ENCODE results near the gene SNX18. TPM values are rescaled to one million over a fixed set of nuclear protein-coding genes. Genes with fewer than 3 reads are reported as not detected.

Gene SNX18
- total RNA-seq, 1 experiment from 2014 or later = 16.0 TPM

GRCh38 chr5:54517174-54517511 lies 416 bp upstream of the SNX18 start:
- Histone ChIP-seq H4K20me1 (ENCODE audit: insufficient read depth) (no peaks in the 10 kb centered on the region), H3K36me3 (ENCODE audit: control insufficient read depth in 1 of 2, insufficient read depth in 2 of 2, low read length in 2 of 2) (0 out of 4 replicates have a peak, but pooled peaks cover 0 to 3% of the 10 kb centered on the region in 2 experiments), H3K4me3 (replicated peaks in 1 of 2; ENCODE audit: low read depth in 1 of 2, low read length in 2 of 2) (peak overlapping the region; percentile 41 to 70), H3K9me2 (ENCODE audit: insufficient read depth) (no peaks in the 10 kb centered on the region), H3K27me3 (ENCODE audit: insufficient read depth, low read length) (no peaks in the 10 kb centered on the region), H2AFZ (ENCODE audit: low read depth, low read length, poor library complexity, severe bottlenecking) (peak overlapping the region; percentile 99), H3K4me2 (ENCODE audit: low read length) (peak overlapping the region; percentile 87), H3K9me3 (ENCODE audit: control insufficient read depth in 1 of 2, insufficient read depth in 1 of 2, low read depth in 1 of 2, low read length in 2 of 2) (no peaks in the 10 kb centered on the region), H3K9ac (ENCODE audit: low read length) (peak overlapping the region; percentile 18), H3K79me2 (ENCODE audit: insufficient read depth, low read length) (peaks cover 29% of the 10 kb centered on the region), H3K4me1 (ENCODE audit: control insufficient read depth in 1 of 2, insufficient read depth in 2 of 2, low read length in 2 of 2) (peaks cover 2 to 16% of the 10 kb centered on the region in 2 experiments; a peak in 1 of 4 replicates), H3K27ac (ENCODE audit: low read depth, low read length) (no peak overlapping the region)
- TF ChIP-seq REST (IDR thresholded peaks at IDR 0.05; ENCODE audit: low read depth) = no peak
- POLR2A ChIA-PET = interaction anchor here (0.7 to 1.6 kb wide), 2 partner anchors 327 to 350 kb away, joined by 3 to 5 read pairs; no protein-coding TSS in a partner anchor
- intact Hi-C loops (cut with micrococcal nuclease) = loop anchor here (1.0 to 2.0 kb wide), 4 partner anchors 274 to 630 kb away; no protein-coding TSS in a partner anchor
- ATAC-seq (peak; percentile 54), DNase-seq (ENCODE audit: low read depth, low spot score) (no peak)
- CTCF ChIA-PET = interaction anchor here (0.8 to 3.0 kb wide), 16 partner anchors 13 to 643 kb away, joined by 3 to 57 read pairs (median 7); partner anchors contain the start of gene GPX8
- BruUV-seq (replicated peaks) = no TSS peak
- RAD21 ChIA-PET (ENCODE audit: low non-redundant PET in 1 of 2, low total read pairs in 2 of 2, uncharacterized antibody in 2 of 2, unreplicated experiment in 2 of 2) = interaction anchor here (0.6 to 1.6 kb wide), 13 partner anchors 174 to 642 kb away, joined by 3 to 9 read pairs (median 4); partner anchors contain the start of gene GPX8 (in 1 of the 2)

GRCh38 chr5:54518146-54518817 lies 723 bp downstream of the SNX18 start:
- Histone ChIP-seq H4K20me1 (ENCODE audit: insufficient read depth) (peaks cover 4% of the 10 kb centered on the region; the same call in 1 of the 2 replicates), H3K27me3 (ENCODE audit: insufficient read depth, low read length) (no peaks in the 10 kb centered on the region), H3K9me2 (ENCODE audit: insufficient read depth) (no peaks in the 10 kb centered on the region), H3K4me2 (ENCODE audit: low read length) (peak overlapping the region; percentile 87), H3K4me3 (replicated peaks in 1 of 2; ENCODE audit: low read depth in 1 of 2, low read length in 2 of 2) (peak overlapping the region; percentile 65 to 70), H3K27ac (ENCODE audit: low read depth, low read length) (peak overlapping the region; percentile 78), H3K4me1 (ENCODE audit: control insufficient read depth in 1 of 2, insufficient read depth in 2 of 2, low read length in 2 of 2) (peaks cover 2 to 16% of the 10 kb centered on the region in 2 experiments; a peak in 1 of 4 replicates), H3K36me3 (ENCODE audit: control insufficient read depth in 1 of 2, insufficient read depth in 2 of 2, low read length in 2 of 2) (0 out of 4 replicates have a peak, but pooled peaks cover 0 to 10% of the 10 kb centered on the region in 2 experiments), H2AFZ (ENCODE audit: low read depth, low read length, poor library complexity, severe bottlenecking) (no peak overlapping the region), H3K79me2 (ENCODE audit: insufficient read depth, low read length) (peaks cover 40% of the 10 kb centered on the region), H3K9ac (ENCODE audit: low read length) (peak overlapping the region; percentile 69), H3K9me3 (ENCODE audit: control insufficient read depth in 1 of 2, insufficient read depth in 1 of 2, low read depth in 1 of 2, low read length in 2 of 2) (no peaks in the 10 kb centered on the region)
- intact Hi-C loops (cut with micrococcal nuclease) = no loop called here
- no TSS peak for BruUV-seq (replicated peaks)
- DNase-seq (ENCODE audit: low read depth, low spot score) (no peak), ATAC-seq (peak; percentile 63)
- ChIA-PET RAD21 (ENCODE audit: low non-redundant PET in 1 of 2, low total read pairs in 2 of 2, uncharacterized antibody in 2 of 2, unreplicated experiment in 2 of 2) (interaction anchor here (1.4 to 1.6 kb wide), 4 partner anchors 251 to 349 kb away, joined by 3 to 9 read pairs (median 6); no protein-coding TSS in a partner anchor), CTCF (interaction anchor here (0.6 to 3.0 kb wide), 10 partner anchors 12 to 377 kb away, joined by 3 to 57 read pairs (median 8); no protein-coding TSS in a partner anchor), POLR2A (no interaction called here)
- TF ChIP-seq SIN3A (IDR thresholded peaks at IDR 0.05; ENCODE audit: low read depth) = no peak
- no peak; the same call in 1 of the 2 replicates for TF ChIP-seq ZFX (IDR thresholded peaks at IDR 0.05)
- no peak for TF ChIP-seq CTCF (IDR thresholded peaks at IDR 0.05 in 2 of 3, conservative IDR thresholded peaks at IDR 0.05 in 1 of 3; ENCODE audit: borderline replicate concordance in 1 of 3, insufficient read depth in 1 of 3, low read depth in 2 of 3, low read length in 2 of 3)
- TF ChIP-seq ZBTB33 (IDR thresholded peaks at IDR 0.05; ENCODE audit: extremely low read depth, insufficient replicate concordance, low read length) = no peak
- no peak for TF ChIP-seq CBX3 (IDR thresholded peaks at IDR 0.05; ENCODE audit: low read depth)
- no peak for TF ChIP-seq ELF1 (IDR thresholded peaks at IDR 0.05; ENCODE audit: borderline replicate concordance, low read depth)
- TF ChIP-seq RAD21 (IDR thresholded peaks at IDR 0.05; ENCODE audit: low read depth) = 0 out of 2 replicates have a peak, but pooled peaks have one; percentile 12
- TF ChIP-seq TCF7L2 (IDR thresholded peaks at IDR 0.05; ENCODE audit: borderline replicate concordance, extremely low read depth, insufficient read depth, insufficient read length) = no peak
